Superior temporal gyrus (tissue), 1 donor: ENCODE data around the gene NAPG.
"Not testable (repeated sequence)": the region's sequence is repeated elsewhere in the genome, so short reads cannot be mapped to it uniquely, and the experiment has no call there.

Experiments
- DNase-seq: peaks from one replicate; pipeline ENCODE4 v3.0.0-alpha.2; 2016; ENCODE audit errors: extremely low spot score

NAPG gene

GRCh38 chr18:10525697-10526560 is at the start of gene NAPG:
Gene NAPG, plus strand, starts transcription at chr18:10526027. Its CDS starts 76 bp downstream, at chr18:10526103.
- peak; percentile 95 for DNase-seq

DNA sequence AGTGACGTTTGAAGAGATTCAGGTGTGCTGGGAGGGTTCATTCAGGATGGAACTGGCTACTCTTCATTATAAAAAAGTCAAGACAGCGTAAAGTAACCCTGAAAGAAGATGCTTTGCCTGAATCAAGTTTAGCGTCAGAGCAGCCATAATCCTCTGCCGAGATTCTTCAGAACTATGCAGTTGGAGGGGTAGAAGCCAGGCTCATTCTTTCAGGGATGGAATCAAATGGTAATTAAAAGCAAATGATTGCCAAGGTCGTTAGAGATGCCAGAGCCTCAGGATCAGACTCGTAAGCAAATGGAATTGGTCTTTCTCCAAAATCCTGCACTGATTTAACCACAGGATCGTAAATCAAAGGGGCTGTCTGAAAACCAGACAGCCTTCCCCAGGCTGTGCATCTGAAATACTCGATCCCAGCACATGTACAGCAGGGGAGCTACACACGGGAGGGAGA is 49.5 kb upstream of the NAPG start:
- no peak for DNase-seq

DNA sequence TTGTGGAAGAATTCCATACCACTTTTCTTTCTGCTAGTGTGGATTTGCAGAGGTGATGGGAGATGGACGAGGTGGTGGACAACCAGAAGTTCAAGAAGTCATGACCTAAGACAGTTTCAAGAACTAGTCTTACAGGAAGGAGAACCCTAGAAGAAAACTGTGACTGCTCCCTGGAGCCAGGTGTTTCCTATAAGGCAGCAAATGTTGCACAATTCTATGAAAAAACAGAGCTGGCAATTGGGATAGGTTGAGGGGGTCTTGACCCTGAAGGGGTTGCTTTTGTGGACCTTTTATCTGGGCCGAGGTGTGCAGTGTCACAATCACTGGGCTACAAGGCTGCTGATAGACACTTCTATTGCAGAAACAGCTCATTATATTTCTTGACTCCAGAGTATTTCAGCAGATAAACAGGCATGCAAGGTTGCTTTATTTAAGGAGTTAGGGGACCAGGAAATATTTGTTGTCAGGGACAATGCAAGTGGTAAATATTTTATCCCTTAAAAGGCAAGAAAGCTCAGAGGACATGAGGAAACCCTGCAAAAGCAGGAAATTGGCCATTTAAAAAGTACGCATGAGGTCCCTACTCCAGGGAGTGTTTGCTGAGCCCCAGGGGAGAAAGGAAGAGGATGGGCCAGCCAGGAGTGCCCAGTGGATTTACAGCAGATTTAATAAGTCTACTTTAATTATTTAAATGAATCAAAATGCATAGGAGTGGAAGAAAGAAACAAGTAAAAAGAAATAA is 48.5 kb upstream of the NAPG start:
- DNase-seq, result no peak

- DNase-seq, result no peak
Measured at GRCh38 chr18:10477863-10478260, 48.0 kb upstream of the NAPG start.

- no peak for DNase-seq
Measured at GRCh38 chr18:10481831-10482230, 44.0 kb upstream of the NAPG start.

- DNase-seq, result no peak
Measured at GRCh38 chr18:10482363-10482984, 43.4 kb upstream of the NAPG start.

- no peak for DNase-seq
Measured at GRCh38 chr18:10482985-10483949, 42.6 kb upstream of the NAPG start.

DNA sequence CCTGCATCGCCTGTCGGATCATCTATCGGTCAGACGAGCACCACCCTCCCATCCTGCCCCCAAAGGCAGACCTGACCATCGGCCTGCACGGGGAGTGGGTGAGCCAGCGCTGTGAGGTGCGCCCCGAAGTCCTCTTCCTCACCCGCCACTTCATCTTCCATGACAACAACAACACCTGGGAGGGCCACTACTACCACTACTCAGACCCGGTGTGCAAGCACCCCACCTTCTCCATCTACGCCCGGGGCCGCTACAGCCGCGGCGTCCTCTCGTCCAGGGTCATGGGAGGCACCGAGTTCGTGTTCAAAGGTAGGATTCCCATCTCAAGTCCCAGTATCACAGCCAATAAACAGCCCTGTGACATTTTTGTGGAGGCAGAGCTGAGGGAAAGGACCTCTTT is 40.4 kb upstream of the NAPG start:
- no peak for DNase-seq

DNA sequence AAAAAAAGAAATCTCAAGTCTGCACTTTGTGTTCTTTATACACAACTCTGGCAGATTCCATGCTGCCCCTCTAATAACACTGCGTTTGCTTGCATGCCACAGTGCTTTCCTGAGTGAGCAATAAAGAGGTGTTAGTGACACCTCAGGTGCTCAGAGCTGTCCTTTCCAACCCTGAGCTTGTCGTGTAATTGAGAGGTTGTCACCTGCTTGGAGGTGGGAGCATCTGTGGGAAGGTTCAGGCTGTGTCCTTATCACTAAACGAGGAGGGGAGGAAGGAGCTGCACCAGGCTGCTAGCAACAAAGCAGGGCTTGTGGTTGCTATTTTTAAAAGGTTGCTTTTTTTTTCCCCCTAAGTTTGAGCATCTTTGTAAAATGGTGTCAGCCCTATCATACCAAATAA is 39.5 kb upstream of the NAPG start:
- DNase-seq, result no peak

GRCh38 chr18:10487154-10487553 is 38.7 kb upstream of the NAPG start:
- no peak for DNase-seq

DNA sequence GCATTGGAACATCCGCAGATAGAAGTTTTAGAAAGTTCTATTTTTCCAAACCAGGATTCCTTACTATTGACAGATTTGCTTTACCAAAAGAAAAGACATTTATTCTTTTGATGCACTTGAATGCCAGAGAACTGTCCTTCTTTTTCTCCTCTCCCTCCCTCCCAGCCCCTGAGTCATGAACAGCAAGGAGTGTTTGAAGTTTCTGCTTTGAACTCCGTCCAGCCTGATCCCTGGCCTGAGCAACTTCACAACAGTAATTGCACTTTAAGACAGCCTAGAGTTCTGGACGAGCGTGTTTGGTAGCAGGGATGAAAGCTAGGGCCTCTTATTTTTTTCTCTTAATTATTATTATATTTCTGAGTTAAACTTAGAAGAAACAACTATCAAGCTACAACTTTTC is 37.8 kb upstream of the NAPG start:
- no peak for DNase-seq

DNA sequence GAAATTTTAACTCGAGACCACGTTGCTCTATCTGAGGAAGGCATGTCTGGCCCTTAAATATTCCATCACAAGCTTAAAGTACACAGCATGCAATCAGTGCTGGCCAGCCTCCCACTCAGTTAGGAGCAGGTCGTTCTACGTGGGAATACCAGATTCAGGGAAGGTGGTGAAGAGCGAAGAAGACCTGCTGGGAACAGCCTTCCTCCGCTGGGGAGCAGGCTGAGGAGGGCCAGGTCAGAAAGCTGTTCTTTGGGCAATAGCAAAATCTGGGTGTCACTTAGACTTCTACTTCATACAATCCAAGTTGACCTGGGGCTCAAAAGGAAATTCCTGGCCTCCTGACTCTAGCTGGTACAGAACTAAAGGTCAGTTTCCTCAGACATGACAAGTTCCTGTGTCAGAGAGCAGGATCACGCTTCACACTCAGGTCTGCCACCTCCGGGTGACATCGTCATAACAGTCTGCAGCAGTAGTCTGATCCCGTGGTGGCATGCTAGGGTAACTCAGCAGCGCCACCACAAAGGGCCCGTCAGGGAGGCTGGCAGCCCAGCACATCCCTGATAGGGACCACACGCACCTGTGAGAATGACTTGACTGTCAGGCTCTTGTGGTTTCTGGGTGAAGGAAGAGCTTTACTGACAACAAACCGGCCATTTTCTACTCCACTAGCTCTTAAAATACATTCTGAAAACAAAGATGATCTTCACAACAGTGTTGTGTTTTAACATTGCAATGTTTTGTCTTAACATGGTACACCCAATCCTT is 35.2 kb upstream of the NAPG start:
- peak; percentile 67 for DNase-seq

DNA sequence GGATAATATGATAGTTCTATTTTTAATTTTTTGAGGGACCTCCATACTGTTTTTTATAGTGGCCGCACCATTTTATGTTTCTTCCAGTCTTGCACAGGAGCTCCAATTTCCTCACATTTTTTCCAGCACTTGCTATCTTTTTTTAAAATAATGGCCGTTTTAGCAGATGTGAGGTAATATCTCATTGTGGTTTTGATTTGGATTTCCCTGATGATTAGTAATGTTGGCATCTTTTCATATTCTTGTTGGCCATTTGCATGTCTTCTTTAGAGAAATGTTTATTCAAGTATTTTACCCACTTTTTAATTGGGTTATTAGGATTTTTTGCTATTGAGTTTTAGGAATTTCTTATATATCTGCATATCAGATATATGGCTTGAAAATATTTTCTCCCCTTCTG is 29.9 kb upstream of the NAPG start:
- no peak for DNase-seq

DNA sequence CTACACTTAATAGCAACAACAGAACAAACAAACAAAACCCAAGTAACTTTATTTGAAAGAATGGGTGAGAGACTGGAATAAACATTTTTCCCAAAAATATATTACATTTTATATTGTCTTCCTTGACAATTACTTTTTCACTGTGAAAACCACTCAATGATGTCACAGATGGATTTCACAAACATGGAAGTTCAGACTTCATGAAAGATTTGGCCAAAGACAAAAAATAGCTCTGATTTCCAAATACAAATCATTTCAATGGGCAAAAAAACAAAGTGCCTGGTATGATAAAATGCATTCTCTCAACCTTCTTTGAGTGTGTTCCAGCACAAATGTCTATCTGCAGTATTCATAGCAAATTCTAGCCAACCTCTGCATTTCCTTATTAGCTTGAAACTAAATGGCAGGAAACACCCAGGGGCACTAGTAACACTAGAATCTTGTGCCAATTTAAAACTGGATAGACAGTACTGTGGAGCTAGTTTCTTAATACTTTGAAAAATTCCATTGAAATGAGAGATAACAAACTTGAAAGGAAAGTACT is 28.5 kb upstream of the NAPG start:
- DNase-seq, result no peak

- DNase-seq, result no peak
Measured at GRCh38 chr18:10499230-10499629, 26.6 kb upstream of the NAPG start.

DNA sequence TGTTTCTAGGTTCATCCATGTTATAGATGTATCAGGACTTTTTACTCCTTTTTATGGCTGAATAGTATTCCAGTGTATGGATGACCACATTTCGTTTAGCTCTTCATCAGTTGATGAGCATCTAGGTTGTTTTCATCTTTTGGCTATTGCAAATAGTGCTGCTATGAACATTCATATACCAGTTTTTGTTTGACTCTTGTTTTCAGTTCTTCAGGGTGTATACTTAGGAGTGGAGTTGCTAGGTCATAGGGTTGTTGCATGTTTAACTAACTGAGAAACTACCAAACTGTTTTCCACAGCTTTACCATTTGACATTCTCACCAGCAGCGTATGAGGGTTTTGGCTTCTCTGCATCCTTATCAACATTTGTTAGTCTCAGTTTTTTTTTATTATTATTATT is 25.8 kb upstream of the NAPG start:
- no peak for DNase-seq

DNA sequence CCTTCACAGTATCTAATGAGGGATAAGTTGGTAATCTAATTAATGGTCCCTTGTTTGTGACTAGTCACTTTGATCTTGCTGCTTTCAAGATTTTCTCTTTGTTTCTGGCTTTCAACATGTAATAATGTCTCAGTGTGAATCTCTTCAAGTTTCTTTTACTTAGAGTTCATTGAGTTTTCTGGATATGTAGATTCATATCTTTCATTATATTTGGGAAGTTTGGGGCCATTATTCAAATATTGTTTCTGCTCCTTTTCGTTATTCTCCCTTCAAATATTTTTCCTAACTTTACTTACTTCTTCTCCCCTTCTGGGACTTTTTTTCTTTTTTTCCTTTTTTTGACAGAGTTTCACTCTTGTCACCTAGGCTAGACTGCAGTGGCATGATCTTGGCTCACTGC is 21.1 kb upstream of the NAPG start:
- DNase-seq, result no peak

GRCh38 chr18:10505892-10506291 is 19.9 kb upstream of the NAPG start:
- not testable (repeated sequence) for DNase-seq

- no peak for DNase-seq
Measured at GRCh38 chr18:10508591-10508990, 17.2 kb upstream of the NAPG start.

GRCh38 chr18:10511236-10511635 is 14.6 kb upstream of the NAPG start:
- no peak for DNase-seq
